Stimulated activated CD8-positive, alpha-beta memory T cell treated with anti-CD3 and anti-CD28 coated beads, Interleukin-4, amount 100 ng/mL, for 4 hours (primary cell): ENCODE measurements around the gene NDUFS3.
A peak's percentile ranks its signal among the peaks of the same experiment; 100 is the strongest.
"Not testable (repeated sequence)": the region's sequence is repeated elsewhere in the genome, so short reads cannot be mapped to it uniquely, and the experiment has no call there.

Experiments used
- DNase-seq, 2 donors: peaks; one replicate each; pipeline ENCODE4 v3.0.0-alpha.2; 2020; ENCODE audit warnings: low read depth in 2 of 2, low spot score in 1 of 2

The NDUFS3 gene

DNA sequence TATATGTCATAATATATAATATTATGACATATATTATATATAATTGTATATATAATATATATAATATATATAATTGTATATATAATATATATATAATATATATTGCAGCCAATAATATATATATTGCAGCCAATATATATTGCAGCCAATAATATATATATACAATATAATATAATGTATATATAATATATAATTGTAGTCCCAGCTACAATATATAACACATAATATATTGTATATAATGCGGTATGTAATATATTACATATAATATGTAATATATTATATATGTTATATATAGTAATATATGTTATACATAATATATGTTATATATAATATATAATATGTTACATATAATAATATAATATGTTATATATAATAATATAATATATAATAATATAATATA, 20.2 kb upstream of the NDUFS3 start:
- no peak for DNase-seq

DNA sequence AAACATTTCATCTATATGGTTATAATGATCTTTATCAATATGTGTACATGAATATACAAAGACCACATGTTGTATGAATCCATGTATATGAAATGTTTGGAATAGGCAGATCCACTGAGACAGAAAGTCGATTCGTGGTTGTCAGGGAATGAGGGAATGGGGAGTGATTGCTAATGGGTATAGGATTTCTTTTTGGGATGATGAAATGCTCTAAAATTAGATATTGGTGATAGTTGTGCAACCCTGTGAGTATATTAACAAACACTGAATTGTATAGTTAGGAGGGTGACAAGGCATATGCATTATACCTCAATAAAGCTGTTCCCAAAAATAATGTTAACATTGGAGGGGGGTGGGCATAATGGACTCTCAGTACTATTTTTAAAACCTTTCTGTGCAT, 18.4 kb upstream of the NDUFS3 start:
- DNase-seq: no peak

DNA sequence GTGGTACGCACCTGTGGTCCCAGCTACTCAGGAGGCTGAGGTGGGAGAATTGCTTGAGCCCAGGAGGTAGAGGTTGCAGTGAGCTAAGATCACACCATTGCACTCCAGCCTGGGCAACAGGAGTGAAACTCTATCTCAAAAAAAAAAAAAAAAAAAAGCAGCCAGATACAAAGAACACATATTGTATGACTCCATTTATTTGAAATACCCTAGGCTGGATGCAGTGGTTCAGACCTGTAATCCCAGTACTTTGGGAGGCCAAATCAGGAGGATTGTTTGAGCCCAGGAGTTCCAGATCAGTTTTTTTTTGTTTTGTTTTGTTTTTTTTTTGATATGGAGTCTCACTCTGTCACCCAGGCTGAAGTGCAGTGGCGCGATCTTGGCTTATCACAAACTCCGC, 16.5 kb upstream of the NDUFS3 start:
- not testable (repeated sequence) for DNase-seq

GRCh38 chr11:47564366-47564765, 14.5 kb upstream of the NDUFS3 start:
- DNase-seq: not testable (repeated sequence)

DNA sequence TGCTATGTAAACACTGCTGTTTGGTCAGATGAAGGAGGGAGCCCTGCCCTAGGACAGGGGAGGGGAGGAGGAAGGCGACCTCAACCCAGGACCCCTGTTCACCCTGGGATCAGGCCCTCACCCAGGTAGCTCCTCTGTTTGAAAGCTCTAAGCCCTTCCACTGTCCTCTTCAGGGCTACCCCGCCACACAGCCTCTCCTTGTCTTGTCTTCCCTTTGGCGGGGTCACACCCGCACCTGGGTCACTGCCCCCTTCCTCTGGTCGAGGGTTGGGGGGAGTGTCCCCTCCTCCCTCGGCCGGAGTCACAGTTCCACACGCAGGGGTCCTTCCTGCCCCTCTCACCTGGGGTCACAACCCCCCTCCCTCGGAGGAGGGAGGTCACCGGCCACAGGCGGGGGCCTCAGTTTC, 13.9 kb upstream of the NDUFS3 start:
- no peak for DNase-seq

DNA sequence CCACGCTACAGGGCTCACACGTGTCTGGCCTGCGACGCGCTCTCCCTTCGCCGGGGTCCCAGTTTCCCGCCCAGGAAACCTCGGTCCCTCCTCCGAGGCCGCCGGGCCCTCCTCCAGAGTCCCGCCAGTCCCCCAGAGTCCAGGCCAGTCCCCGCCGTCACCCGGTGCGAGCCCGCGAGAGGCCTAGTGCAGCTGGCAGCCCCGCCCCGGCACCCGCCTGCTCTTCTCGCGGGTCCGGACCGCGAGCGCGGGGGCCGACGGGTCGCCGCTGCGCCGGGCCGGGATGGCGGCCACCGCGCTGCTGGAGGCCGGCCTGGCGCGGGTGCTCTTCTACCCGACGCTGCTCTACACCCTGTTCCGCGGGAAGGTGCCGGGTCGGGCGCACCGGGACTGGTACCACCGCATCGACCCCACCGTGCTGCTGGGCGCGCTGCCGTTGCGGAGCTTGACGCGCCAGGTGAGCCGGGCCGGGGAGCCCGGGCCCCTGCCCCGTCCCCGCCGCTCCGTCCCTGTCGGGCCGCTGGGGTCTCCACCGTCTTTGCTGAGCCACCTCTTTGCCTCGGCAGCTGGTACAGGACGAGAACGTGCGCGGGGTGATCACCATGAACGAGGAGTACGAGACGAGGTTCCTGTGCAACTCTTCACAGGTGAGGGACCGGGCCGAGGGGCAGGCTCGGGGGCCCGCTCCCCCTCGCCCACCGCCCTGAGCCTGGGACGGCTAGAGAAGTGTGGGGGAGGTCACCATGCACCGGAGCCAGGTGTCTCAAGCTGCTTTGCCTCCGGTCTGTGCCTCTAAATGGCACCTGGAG, 13.3 kb upstream of the NDUFS3 start, which contains the start of gene PTPMT1:
Gene PTPMT1, plus strand, starts transcription at position 260 of the 809 bp plus-strand sequence. Its CDS starts 24 bp downstream, at position 284.
- peak; percentile 18 to 30 for DNase-seq

DNA sequence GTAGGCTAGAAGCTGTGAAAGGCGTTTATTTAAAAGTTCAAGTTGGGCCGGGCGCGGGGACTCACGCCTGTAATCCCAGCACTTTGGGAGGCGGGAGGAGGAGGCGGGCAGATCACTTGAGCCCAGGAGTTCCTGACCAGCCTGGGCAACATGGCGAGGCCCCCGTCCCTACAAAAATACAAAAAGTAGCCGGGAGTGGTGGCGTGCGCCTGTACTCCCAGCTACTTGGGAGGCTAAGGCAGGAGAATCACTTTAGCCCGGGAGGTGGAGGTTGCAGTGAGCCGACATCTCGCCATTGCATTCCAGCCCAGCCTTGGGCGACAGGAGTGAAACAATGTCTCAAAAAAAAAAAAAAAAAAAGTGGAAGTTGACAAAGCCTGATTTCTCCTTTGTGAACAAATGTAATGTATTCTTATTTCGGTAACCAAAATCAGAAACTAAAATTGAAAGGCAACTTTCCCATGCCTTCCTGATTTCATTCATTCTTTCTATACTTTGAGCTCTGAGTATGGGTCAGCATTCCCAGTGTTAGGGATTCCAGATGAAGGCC, 12.7 kb upstream of the NDUFS3 start:
- no peak for DNase-seq

- DNase-seq: no peak
Observed at GRCh38 chr11:47569646-47570045, 9.2 kb upstream of the NDUFS3 start.

- DNase-seq: no peak
Observed at GRCh38 chr11:47570651-47571356, 8.1 kb upstream of the NDUFS3 start.

GRCh38 chr11:47571357-47571729, 7.5 kb upstream of the NDUFS3 start:
- no peak for DNase-seq

DNA sequence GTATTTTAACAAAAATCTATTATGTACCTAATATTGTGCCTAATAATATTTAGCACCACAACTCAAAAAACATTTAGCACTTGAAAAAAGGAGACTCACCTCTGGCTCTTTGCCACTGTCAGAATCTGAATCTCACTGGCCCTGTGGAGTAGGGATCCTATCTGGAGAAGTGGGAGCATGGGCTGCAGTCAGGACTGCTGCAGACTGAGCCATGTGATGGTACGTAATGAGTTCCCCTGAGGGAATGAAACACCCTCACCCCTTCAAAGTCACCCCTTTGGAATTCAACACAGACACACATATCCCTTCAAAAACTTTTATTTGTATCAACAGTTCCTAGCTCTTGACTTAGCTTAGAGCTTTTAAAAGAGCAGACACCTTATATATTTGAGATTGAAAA, 7.0 kb upstream of the NDUFS3 start:
- no peak for DNase-seq

DNA sequence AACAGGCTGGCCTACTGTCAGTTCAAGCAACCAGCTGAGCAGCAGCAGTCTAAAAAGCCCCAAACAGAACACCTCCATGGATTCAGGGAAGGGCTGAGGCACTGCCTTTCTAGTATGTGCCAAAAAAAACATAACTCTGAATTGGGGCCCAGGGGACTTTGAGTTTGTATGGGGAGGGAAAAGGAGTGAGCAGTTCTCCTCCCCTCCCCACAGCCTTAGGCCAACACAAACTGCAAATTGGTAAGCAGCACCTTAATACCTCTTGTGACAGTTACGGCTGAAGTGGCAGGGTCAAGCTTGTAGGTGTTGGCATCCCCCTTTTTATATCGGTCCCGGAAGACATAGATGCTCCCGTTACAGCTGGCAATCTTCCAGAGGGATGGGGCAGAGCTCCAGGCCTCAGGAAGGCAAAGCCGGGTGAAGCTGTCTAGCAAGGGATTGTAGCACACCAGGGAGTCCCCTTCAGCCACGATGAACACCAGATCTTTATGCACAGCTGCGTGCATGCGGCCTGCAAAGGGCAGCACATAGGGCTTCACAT, 6.1 kb upstream of the NDUFS3 start:
- no peak for DNase-seq

- no peak for DNase-seq
Observed at GRCh38 chr11:47573321-47573720, 5.6 kb upstream of the NDUFS3 start.

- no peak for DNase-seq
Observed at GRCh38 chr11:47577460-47578041, 1.3 kb upstream of the NDUFS3 start.

- DNase-seq: no peak
Observed at GRCh38 chr11:47583844-47584243, 5.0 kb downstream of the NDUFS3 start.

GRCh38 chr11:47586098-47586855, 7.4 kb downstream of the NDUFS3 start, which contains the start of gene FAM180B:
Gene FAM180B, plus strand, starts transcription at chr11:47586678. Its CDS starts 91 bp downstream, at chr11:47586769.
- no peak for DNase-seq

GRCh38 chr11:47587039-47587716, 8.3 kb downstream of the NDUFS3 start:
- DNase-seq: no peak

GRCh38 chr11:47587723-47588326, 9.0 kb downstream of the NDUFS3 start:
- no peak for DNase-seq

GRCh38 chr11:47589118-47589517, 10.2 kb downstream of the NDUFS3 start:
- no peak for DNase-seq

GRCh38 chr11:47589584-47589976, 10.7 kb downstream of the NDUFS3 start:
- no peak for DNase-seq
